BLaER1 treated with 17β-estradiol and CSF1 and Interleukin-3, amounts not matched to agents 10 nM and 100 nM (cell line): ENCODE measurements around the gene CPLX1.

Experiments
- H3K27ac ChIP-seq, 11 experiments: shearing (Covaris generic); formaldehyde crosslinking; 2 replicates each; pipeline ENCODE4 v1.8.1; 2022
- H3K27me3 ChIP-seq, 11 experiments: shearing (Covaris generic); formaldehyde crosslinking; 2 replicates each; pipeline ENCODE4 v1.8.1; 2022
- H3K36me3 ChIP-seq, 11 experiments: shearing (Covaris generic); formaldehyde crosslinking; 2 replicates each; pipeline ENCODE4 v1.8.1; 2022
- H3K4me1 ChIP-seq, 10 experiments: shearing (Covaris generic); formaldehyde crosslinking; 2 replicates each; pipeline ENCODE4 v1.8.1; 2022
- H3K4me2 ChIP-seq, 11 experiments: shearing (Covaris generic); formaldehyde crosslinking; 2 replicates each; pipeline ENCODE4 v1.8.1; 2022
- H3K4me3 ChIP-seq, 10 experiments: shearing (Covaris generic); formaldehyde crosslinking; 2 replicates each; pipeline ENCODE4 v1.8.1; 2022
- H3K9ac ChIP-seq, 11 experiments: shearing (Covaris generic); formaldehyde crosslinking; 2 replicates each; pipeline ENCODE4 v1.8.1; 2022
- H3K9me3 ChIP-seq, 11 experiments: shearing (Covaris generic); formaldehyde crosslinking; replicated peaks in 1 of 11; 2 replicates each; pipeline ENCODE4 v1.8.1; 2022
- H4K20me1 ChIP-seq, 11 experiments: shearing (Covaris generic); formaldehyde crosslinking; 2 replicates each; pipeline ENCODE4 v1.8.1; 2022
- Cebpa-rat ChIP-seq, 11 experiments: shearing (Covaris generic); IDR thresholded peaks; 2 replicates each; pipeline ENCODE4 v1.8.1; 2022

The CPLX1 gene

DNA sequence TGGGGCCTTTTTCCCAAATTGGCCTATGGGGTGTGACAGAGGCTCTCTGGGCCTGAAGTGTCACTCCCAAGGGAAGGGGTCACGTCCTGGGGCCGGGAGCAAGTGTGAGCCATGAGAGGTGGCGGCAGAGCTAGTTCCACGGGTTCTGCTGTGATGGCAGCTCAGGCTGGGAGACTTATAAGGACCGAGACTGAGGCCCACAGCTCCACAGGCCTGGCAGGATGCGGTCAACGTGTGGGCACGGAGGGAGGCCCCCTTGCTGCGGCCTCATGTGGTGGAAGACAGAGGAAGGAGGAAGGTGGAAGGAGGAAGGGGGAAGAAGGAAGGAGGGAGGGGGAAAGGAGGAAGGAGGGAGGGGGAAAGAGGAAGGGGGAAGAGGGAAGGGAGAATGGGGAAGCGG, 7.2 kb upstream of the CPLX1 start:
- H3K36me3 ChIP-seq: peaks cover 0 to 11% (median 5%) of the 10 kb centered on the region in 11 experiments; a peak in 8 of 22 replicates
- H3K27me3 ChIP-seq: peaks cover 12 to 36% (median 23%) of the 10 kb centered on the region in 11 experiments
- TF ChIP-seq Cebpa-rat (IDR thresholded peaks at IDR 0.05): no peak
- no peak overlapping the region for H3K4me3 ChIP-seq
- H3K4me1 ChIP-seq: peaks cover 45 to 66% (median 61%) of the 10 kb centered on the region in 10 experiments
- peaks cover 0 to 53% (median 6%) of the 10 kb centered on the region in 11 experiments; a peak in 10 of 22 replicates for H4K20me1 ChIP-seq
- H3K9ac ChIP-seq: peak overlapping the region in 7 of 11 experiments; percentile 7 to 57 (median 42); a peak in 9 of 22 replicates
- peak overlapping the region; percentile 53 to 88 (median 83) for H3K4me2 ChIP-seq
- H3K27ac ChIP-seq: peak overlapping the region in 10 of 11 experiments; percentile 23 to 68 (median 52); a peak in 16 of 22 replicates
- peaks cover 17 to 33% (median 25%) of the 10 kb centered on the region in 11 experiments for H3K9me3 ChIP-seq

DNA sequence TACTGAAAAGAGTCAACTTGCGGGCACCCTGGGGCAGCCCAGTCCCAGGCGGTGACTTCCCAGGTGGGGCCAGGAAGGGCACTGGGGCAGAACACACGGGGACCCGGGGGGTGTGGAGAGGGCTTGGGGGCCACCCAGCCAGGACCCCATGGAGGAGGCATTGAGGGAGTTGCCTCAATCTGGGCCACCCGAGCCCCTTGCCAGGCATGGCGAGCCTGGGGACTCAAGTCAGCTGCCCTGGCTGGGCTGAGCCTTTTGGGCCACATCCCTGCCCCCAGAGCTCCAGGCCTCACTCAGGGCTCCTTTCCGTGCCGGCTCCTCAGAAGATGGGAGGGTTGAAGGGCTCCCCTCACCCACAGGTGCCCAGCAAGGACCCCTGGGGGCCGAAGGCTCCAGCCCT, 6.6 kb upstream of the CPLX1 start:
- H3K4me3 ChIP-seq: 0 out of 20 replicates have a peak overlapping the region, but pooled peaks of 1 of the 10 experiments have one; percentile 7
- H3K4me2 ChIP-seq: peak overlapping the region; percentile 53 to 88 (median 83)
- H3K27me3 ChIP-seq: peaks cover 18 to 42% (median 29%) of the 10 kb centered on the region in 11 experiments
- H3K27ac ChIP-seq: peak overlapping the region in 9 of 11 experiments; percentile 23 to 68 (median 55); a peak in 16 of 22 replicates
- peaks cover 45 to 66% (median 61%) of the 10 kb centered on the region in 10 experiments for H3K4me1 ChIP-seq
- H3K9me3 ChIP-seq: peaks cover 10 to 27% (median 19%) of the 10 kb centered on the region in 11 experiments
- H3K36me3 ChIP-seq: peaks cover 0 to 5% (median 0%) of the 10 kb centered on the region in 11 experiments; a peak in 4 of 22 replicates
- H4K20me1 ChIP-seq: peaks cover 0 to 59% (median 6%) of the 10 kb centered on the region in 11 experiments; a peak in 14 of 22 replicates
- peak overlapping the region in 7 of 11 experiments; percentile 7 to 57 (median 42); a peak in 10 of 22 replicates for H3K9ac ChIP-seq
- TF ChIP-seq Cebpa-rat (IDR thresholded peaks at IDR 0.05): no peak

DNA sequence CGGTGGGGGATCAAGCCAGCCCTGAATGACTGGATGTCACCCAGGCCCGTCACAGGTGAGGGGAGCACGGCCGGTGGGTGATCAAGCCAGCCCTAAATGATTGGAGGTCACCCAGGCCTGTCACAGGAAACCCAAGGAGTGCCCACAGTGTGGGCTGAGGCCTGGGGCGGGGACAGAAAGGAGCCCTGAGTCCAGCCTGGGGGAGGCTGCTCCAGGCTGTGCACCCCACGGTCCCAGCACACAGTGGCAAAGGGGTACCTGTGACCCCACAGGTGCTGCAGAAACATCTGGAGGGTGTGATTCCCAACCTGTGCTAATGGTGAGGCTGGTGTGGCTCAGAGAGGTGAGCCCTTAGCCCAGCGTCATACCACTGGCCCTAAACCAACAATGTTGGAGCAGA, 6.2 kb upstream of the CPLX1 start:
- no peak for TF ChIP-seq Cebpa-rat (IDR thresholded peaks at IDR 0.05)
- no peak overlapping the region for H3K9ac ChIP-seq
- peaks cover 6 to 22% (median 15%) of the 10 kb centered on the region in 11 experiments; a peak in 19 of 22 replicates for H3K9me3 ChIP-seq
- H3K4me2 ChIP-seq: peak overlapping the region; percentile 53 to 88 (median 83); a peak in 20 of 22 replicates
- H4K20me1 ChIP-seq: peaks cover 0 to 63% (median 8%) of the 10 kb centered on the region in 11 experiments; a peak in 14 of 22 replicates
- H3K27ac ChIP-seq: peak overlapping the region in 4 of 11 experiments; percentile 55 to 68 (median 62); a peak in 4 of 22 replicates
- H3K4me3 ChIP-seq: no peak overlapping the region
- peaks cover 0 to under 1% (median 0%) of the 10 kb centered on the region in 11 experiments; a peak in 3 of 22 replicates for H3K36me3 ChIP-seq
- H3K27me3 ChIP-seq: peaks cover 23 to 46% (median 34%) of the 10 kb centered on the region in 11 experiments
- peaks cover 45 to 66% (median 61%) of the 10 kb centered on the region in 10 experiments for H3K4me1 ChIP-seq

DNA sequence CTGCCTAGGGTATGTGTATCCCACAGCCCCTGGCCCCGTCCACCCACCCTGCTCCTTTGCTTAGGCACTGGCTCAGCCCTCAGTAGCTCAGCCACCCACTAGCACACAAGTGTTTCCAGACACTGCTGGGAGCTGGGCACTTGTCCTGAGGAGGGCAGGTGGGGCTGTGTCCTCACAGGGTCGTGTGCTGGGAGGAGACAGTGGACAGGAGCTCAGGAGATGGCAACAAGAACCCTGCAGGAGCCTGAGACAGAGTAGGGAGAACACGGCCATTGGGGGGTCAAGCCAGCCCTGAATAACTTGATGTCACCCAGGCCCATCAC, 5.5 kb upstream of the CPLX1 start:
- H3K4me3 ChIP-seq: peak overlapping the region in 2 of 10 experiments; percentile 7 to 26; a peak in 2 of 20 replicates
- peak overlapping the region in 2 of 11 experiments; percentile 34 to 45; a peak in 3 of 22 replicates for H3K9ac ChIP-seq
- TF ChIP-seq Cebpa-rat (IDR thresholded peaks at IDR 0.05): no peak
- H3K27ac ChIP-seq: peak overlapping the region in 2 of 11 experiments; percentile 1 to 17; a peak in 2 of 22 replicates
- no peaks in the 10 kb centered on the region for H3K36me3 ChIP-seq
- H4K20me1 ChIP-seq: peaks cover 0 to 64% (median 8%) of the 10 kb centered on the region in 11 experiments; a peak in 14 of 22 replicates
- H3K9me3 ChIP-seq: peaks cover 5 to 16% (median 9%) of the 10 kb centered on the region in 11 experiments; a peak in 16 of 22 replicates
- H3K4me1 ChIP-seq: peaks cover 45 to 71% (median 63%) of the 10 kb centered on the region in 10 experiments
- H3K27me3 ChIP-seq: peaks cover 29 to 53% (median 40%) of the 10 kb centered on the region in 11 experiments
- peak overlapping the region in 10 of 11 experiments; percentile 64 to 83 (median 70); a peak in 15 of 22 replicates for H3K4me2 ChIP-seq

DNA sequence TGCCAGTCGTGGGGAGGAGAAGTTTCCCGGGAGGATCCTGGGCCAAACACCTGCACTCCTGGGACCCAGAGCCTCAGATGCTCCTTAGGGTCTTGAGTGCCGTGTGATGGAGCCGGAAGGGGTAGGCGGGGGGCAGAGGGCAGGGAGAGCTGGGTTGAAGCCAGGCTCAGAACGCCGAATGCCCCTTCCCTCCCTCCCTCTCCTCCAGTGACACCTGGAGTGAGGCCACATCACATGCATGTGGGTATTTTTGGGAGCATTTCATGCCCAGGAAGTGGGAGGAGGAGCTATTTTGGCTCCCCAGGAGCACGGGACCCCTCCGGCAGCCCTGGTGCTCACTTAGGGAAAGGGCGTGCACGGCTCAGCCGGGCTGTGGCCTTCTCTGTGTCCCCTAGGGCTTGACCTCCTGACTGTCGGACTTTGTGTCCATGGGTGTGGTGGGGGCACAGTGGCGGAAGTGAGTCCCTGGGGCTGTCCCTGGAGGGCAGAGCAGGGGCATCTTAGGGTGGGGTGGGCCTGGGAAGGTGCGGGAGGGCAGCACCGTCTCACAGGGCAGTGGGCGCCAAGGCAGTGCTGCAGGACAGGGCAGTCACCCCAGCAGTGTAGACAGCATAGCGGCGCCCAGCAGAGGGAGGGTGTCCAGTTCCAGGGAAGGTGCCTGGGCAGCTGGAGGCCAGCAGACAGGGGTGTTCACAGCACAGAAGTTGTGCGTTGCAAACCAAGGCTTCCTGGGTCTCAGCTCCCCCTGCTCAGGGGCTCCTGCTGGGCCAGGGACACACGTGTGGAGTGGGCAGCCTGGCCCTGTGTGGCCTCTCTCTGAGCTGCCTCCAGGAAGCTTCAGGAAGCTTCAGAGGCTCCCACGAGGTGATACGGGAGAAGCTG, 4.9 kb upstream of the CPLX1 start:
- TF ChIP-seq Cebpa-rat (IDR thresholded peaks at IDR 0.05): no peak
- H4K20me1 ChIP-seq: peaks cover 0 to 63% (median 8%) of the 10 kb centered on the region in 11 experiments; a peak in 14 of 22 replicates
- H3K27me3 ChIP-seq: peaks cover 32 to 56% (median 43%) of the 10 kb centered on the region in 11 experiments
- H3K4me3 ChIP-seq: peak overlapping the region in 3 of 10 experiments; percentile 7 to 26 (median 21); a peak in 2 of 20 replicates
- H3K9me3 ChIP-seq: peaks cover 5 to 16% (median 9%) of the 10 kb centered on the region in 11 experiments; a peak in 15 of 22 replicates
- H3K27ac ChIP-seq: peak overlapping the region in 6 of 11 experiments; percentile 14 to 41 (median 26); a peak in 7 of 22 replicates
- peaks cover 45 to 71% (median 63%) of the 10 kb centered on the region in 10 experiments for H3K4me1 ChIP-seq
- H3K36me3 ChIP-seq: no peaks in the 10 kb centered on the region
- H3K9ac ChIP-seq: peak overlapping the region in 8 of 11 experiments; percentile 1 to 45 (median 34); a peak in 9 of 22 replicates
- peak overlapping the region; percentile 64 to 83 (median 68) for H3K4me2 ChIP-seq

DNA sequence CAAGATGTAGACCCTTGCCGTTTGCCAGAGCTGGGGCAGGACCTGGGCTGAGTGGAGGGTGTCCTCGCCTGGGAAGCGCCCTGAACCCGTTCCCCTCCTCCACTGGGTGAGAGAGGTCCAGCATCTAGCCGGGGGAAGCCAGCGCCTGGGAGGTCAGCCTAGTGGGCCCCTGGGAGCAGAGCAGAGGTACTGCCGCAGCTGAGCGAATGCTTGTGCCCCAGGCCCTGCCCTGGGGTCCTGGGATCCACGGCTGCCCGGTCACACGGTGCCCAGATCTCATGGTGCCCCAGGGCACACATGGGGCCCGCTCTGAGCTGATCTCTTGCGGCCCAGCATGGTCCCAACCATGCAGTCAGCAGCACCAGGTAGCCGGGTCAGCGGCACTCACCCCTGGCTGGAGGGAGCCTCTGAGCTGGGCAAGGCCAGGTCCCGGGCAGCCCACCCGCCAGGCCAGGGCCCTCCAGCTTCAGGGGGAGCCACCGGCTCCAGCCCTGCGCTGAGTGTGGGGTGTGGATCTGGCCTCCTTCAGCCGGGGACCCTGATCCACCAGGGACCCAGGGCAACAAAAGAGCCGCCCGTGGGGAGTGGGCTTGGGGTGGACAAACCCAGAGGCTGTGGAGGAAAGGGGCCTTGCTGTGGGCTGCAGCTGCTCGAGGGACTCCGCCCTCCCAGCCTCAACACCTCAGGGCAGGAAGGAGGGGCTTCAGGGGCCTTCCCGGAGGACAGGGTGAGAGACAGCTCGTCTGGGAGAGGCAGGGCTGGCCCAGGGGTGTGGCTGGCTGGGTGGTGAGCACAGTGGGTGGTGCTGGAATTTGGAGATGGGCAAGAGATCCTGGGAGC, 4.1 kb upstream of the CPLX1 start:
- H3K9me3 ChIP-seq: peaks cover 5 to 16% (median 9%) of the 10 kb centered on the region in 11 experiments; a peak in 15 of 22 replicates
- H4K20me1 ChIP-seq: peaks cover 0 to 59% (median 13%) of the 10 kb centered on the region in 11 experiments; a peak in 16 of 22 replicates
- peaks cover 46 to 70% (median 62%) of the 10 kb centered on the region in 10 experiments for H3K4me1 ChIP-seq
- peak overlapping the region in 8 of 11 experiments; percentile 1 to 44 (median 26); a peak in 8 of 22 replicates for H3K9ac ChIP-seq
- no peak overlapping the region; a peak in 1 of 20 replicates for H3K4me3 ChIP-seq
- TF ChIP-seq Cebpa-rat (IDR thresholded peaks at IDR 0.05): no peak
- peak overlapping the region in 6 of 11 experiments; percentile 14 to 41 (median 26); a peak in 7 of 22 replicates for H3K27ac ChIP-seq
- peak overlapping the region; percentile 64 to 83 (median 68) for H3K4me2 ChIP-seq
- H3K36me3 ChIP-seq: no peaks in the 10 kb centered on the region
- peaks cover 40 to 65% (median 51%) of the 10 kb centered on the region in 11 experiments for H3K27me3 ChIP-seq

DNA sequence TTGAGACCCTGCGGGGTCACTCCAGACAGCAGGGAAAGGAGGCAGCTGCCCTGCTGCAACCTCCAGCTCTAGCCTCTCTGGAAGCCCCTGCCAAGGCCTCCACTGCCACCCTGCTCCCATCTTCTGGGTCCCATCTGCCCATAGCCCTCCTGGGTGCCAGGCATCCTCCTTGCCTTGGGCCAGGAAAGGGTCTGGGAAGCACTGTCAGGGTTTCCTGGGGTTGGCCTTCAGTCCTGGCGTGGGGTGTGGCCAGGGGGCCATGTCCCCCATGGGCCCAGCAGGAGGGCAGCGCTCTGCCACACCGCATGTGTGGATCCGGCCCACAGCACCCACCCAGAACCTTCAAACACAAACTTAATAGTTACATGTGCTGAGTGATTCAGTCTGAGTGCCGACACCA, 3.4 kb upstream of the CPLX1 start:
- H3K4me1 ChIP-seq: peaks cover 53 to 70% (median 62%) of the 10 kb centered on the region in 10 experiments
- no peaks in the 10 kb centered on the region for H3K36me3 ChIP-seq
- no peak for TF ChIP-seq Cebpa-rat (IDR thresholded peaks at IDR 0.05)
- peaks cover 47 to 72% (median 58%) of the 10 kb centered on the region in 11 experiments for H3K27me3 ChIP-seq
- peak overlapping the region; percentile 4 to 83 (median 67); a peak in 12 of 22 replicates for H3K4me2 ChIP-seq
- H3K9ac ChIP-seq: peak overlapping the region in 2 of 11 experiments; percentile 14 to 31; a peak in 1 of 22 replicates
- peaks cover 0 to 59% (median 20%) of the 10 kb centered on the region in 11 experiments; a peak in 16 of 22 replicates for H4K20me1 ChIP-seq
- H3K27ac ChIP-seq: no peak overlapping the region; a peak in 1 of 22 replicates
- no peak overlapping the region for H3K4me3 ChIP-seq
- peaks cover 5 to 16% (median 9%) of the 10 kb centered on the region in 11 experiments; a peak in 15 of 22 replicates for H3K9me3 ChIP-seq
